ENCODE measurements around the gene RCC1.

DNA sequence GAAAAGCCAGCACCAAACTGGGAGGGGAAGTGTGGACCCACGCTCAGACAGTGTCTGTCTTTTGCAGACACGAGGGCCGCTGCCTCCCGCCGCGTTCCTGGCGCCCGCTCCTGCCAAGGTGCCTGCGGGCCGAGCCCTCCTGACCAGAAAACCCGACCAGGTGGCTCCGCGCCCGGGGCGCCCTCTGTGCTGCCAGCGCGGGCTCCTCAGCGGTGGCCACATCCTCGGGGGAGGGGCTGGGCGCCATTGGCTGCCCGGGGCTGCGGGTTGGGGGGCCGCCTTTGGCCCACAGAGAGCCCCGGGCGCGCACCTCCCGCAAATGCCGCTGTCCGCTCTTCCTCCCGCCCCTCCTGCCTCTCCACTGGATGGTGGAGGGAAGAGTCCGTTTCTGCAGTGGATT, 24.6 kb downstream of the RCC1 start:
- TF ChIP-seq ZNF384 (IDR thresholded peaks at IDR 0.05) (no peak), SP1 (IDR thresholded peaks at IDR 0.05) (no peak), BHLHE40 (IDR thresholded peaks at IDR 0.05; ENCODE audit: borderline replicate concordance) (no peak), FOXA1 (IDR thresholded peaks at IDR 0.05) (no peak), FOXK2 (IDR thresholded peaks at IDR 0.05) (no peak), FOXM1 (IDR thresholded peaks at IDR 0.05; ENCODE audit: borderline replicate concordance) (no peak), SUZ12 (IDR thresholded peaks at IDR 0.05) (no peak), NFRKB (IDR thresholded peaks at IDR 0.05) (no peak)
- TF ChIP-seq, protein P1, sequence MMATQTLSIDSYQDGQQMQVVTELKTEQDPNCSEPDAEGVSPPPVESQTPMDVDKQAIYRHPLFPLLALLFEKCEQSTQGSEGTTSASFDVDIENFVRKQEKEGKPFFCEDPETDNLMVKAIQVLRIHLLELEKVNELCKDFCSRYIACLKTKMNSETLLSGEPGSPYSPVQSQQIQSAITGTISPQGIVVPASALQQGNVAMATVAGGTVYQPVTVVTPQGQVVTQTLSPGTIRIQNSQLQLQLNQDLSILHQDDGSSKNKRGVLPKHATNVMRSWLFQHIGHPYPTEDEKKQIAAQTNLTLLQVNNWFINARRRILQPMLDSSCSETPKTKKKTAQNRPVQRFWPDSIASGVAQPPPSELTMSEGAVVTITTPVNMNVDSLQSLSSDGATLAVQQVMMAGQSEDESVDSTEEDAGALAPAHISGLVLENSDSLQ (IDR thresholded peaks at IDR 0.05), result no peak

Measured in HEK293T (cell line).